LHCN-M2 (cell line): Measurements from ENCODE around the gene SINHCAF. TPM values are rescaled to one million over a fixed set of nuclear protein-coding genes. Genes with fewer than 3 reads are reported as not detected.
"Not testable (repeated sequence)": the region's sequence is repeated elsewhere in the genome, so short reads cannot be mapped to it uniquely, and the experiment has no call there.

ENCODE experiments used
- DNase-seq: peaks from one replicate; pipeline ENCODE4 v3.0.0-alpha.2; 2012; ENCODE audit warnings: low read depth
- total RNA-seq: library from RNA; depleted of rRNA; stranded (reverse); fragments of >200 nt; gene quantifications from 2 replicates; pipeline ENCODE4 v1.2.3, GENCODE V29; 2014

The SINHCAF gene
- total RNA-seq, 1 experiment from 2014 or later: 18.4 TPM

DNA sequence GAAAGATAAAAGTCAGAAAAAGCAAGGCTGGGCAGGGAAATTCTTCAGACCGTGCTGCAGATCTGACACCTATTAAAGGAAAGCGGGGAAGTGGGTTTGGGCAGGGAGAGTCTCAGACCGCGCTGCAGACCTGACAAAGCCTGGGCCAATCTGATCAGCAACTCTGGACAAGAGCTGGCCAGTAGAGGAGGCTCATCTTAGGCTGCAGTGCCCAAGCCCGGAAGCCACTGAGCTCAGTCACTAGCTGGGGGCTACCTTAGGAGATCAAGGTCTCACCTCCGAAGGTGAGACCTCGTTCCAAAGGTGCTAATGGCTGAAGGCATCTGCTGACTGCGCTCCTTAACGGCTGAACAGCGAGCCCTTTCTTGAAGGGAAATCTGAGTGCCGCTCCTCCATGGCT lies 60.2 kb downstream of the SINHCAF start:
- DNase-seq: no peak

DNA sequence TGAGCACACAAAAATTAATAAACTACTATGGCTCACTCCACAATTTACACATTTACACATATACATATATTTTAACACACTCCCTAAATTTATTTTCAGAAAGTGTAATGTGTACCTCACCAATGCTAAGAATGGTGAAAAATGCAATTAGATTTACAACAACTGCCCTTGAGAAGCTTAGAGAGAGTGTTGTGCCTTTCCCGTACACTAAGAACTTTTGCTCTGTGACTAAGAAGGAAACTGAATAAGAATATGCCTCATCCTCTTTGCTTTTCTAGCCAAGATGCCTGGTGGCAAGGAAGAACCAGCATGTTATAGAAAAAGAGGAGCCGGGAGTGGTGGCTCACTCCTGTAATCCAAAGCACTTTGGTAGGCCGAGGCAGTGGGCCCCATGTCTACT lies 62.3 kb downstream of the SINHCAF start:
- no peak for DNase-seq

DNA sequence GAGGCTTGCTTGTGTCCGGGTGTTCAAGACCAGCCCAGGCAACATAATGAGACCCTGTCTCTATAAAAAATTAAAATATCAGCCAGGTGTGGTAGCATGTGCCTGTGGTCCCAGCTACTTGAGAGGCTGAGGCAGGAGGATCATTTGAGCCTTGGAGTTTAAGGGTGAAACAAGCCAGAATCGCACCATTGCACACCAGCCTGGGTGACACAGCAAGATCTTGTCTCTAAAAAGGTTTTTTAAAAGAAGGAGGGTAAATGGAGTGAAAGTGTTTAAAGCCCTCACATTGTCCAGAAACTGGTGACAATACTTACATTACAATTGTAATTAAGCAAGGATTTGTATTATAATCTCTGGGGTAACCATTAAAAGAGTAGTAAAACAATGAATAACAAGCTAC lies 64.2 kb downstream of the SINHCAF start:
- DNase-seq: no peak

DNA sequence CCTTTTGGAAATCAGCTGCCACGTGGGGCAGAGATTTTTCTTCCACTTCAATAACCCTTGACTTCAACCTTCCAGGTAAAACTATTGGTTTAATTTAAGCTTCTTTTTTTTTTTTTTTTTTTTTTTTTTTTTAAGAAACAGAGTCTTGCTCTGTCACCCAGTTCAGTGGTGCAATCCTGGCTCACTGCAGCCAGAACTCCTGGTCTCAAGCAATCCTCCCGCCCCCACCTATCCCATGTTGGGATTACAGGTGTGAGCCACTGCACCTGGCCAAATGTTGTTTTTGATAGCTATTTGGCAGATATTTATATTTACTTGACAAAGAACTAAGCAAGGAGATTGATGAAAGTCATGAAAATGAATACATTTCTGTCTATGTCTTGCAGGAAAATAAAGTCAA lies 65.1 kb downstream of the SINHCAF start:
- no peak for DNase-seq

DNA sequence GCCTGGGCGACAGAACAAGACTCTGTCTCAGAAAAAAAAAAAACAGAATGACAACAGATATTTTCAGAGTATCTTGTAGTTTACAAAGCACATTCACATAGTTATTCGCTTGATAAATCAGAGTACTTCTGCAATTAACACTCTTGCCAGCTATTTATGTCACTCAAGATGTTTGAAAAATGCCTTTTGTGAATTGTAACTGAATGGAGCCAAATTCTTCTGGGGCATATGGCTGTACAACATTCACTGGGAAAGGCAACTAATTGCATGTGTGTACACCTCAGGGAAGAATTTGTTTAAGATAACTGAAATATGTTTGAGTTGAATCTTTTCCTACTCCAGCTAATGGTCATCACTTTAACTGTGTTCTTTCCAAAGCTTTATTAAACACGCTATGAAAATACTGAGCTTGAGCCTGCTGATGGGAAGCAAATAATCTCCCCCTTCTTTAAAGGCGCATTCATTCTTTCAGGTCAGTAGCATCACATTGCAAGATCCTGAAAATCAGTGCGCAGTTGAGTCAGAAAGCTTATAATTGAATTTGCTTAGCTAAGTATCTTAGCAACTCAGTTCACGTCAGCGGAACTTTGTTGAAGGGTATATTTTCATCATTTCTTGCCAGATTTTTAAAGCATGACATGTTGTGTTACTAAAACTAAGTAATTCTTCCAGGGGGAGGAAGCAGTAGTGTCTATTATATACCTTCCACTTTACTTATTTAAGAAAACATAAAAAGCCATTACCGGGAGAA lies 66.6 kb downstream of the SINHCAF start:
- no peak for DNase-seq

DNA sequence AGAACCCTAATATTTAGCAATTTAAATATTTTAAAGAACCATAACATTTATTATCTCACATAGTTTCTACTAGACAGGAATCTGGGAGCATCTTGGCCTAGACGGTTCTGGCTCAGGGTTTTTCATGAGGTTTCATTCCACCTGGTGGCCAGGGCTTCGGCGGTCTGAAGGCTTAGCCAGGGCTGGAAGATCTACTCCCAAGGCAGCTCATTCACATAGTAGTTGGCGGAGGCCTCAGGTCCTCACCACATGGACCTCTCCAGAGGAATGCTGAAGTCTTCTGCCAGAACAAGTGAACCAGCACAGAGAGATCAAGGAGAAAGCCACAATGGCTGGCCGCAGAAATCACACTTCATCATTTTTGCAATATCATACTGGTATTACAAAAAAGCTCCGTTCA lies 68.2 kb downstream of the SINHCAF start:
- no peak for DNase-seq

DNA sequence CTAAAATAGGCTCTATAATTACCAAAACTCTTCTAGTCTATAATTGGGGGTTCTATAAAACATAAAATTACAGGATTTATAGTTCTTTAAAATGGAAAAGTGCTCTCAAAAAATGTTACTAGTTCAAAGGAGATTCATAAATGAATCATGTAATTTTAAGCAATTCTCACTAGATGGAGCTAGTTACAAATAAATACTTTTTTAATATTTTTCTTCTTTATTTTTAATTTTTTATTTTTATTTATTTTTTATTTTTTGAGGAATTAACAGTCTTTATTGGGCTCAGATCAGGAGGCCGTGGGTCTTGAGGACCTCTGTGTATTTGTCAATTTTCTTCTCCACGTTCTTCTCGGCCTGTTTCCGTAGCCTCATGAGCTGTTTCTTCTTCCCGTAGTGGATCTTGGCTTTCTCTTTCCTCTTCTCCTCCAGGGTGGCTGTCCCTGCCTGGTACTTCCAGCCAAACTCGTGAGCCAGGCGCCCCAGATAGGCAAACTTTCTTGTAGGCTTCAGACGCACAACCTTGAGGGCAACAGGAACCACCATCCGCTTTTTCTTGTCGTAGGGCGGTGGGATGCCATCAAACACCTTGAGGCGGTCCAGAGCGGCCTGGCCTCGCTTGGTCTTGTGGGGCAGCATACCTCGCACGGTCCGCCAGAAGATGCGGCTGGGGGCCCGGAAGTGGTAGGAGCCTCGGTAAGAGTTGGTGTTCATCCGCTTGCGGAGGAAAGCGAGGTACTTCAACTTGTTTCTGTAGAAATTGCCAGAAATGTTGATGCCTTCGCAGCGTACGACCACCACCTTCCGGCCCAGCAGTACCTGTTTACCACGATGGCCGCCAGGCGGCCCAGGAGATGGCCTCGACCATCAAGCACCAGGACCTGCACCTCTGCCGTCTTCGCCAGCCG lies 74.0 kb downstream of the SINHCAF start:
- DNase-seq: not testable (repeated sequence)

DNA sequence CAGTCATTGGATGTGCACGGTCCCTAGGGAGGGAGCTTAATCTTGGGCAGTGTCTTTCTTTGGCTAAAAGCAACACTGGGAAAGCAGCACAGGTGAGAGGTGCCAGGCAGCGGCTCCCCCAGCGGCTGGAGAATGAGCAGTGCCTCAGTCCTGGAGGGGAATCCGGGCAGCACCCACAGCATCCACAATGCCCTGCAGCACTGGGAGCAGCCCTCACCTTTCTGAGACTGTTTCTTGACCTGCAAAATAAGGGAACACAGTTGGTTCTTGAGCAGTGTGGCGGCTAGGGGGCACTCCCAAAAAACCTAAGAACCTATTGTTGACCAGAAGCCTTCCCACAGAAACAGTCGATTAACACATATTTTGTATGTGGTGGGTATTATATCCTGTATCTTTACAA lies 75.8 kb downstream of the SINHCAF start:
- DNase-seq: no peak

DNA sequence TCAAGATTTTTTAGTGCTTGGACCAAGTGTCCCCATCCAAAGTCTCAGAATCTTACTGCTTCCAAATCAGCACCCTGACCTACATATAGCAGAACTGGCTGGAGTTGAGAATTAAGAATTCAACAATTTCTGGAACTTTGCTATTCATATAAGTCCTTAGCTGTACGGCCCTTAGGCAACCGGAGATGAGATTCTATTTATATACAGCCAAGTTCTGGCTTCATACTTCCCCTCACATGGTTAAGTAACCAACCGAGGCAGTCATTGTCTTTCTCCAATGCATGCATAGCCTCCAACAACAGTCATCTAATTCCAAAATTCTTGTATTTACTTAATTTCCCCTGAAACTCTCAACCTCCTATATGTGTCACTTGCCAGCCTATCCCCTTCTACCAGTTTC lies 76.6 kb downstream of the SINHCAF start:
- no peak for DNase-seq

DNA sequence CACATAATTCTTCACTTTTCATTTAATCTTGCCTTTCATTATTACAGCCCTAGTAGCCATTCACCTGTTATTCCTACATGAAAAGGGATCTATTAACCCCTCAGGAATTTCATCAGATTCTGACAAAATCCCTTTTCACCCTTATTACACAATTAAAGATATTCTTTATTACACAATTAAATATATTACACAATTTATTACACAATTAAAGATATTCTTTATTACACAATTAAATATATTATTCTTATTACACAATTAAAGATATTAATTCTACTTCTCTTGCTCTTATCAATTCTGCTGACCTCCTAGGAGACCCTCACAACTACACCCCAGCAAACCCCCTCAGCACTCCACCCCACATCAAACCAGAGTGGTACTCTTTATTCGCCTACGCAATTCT lies 77.1 kb downstream of the SINHCAF start:
- DNase-seq: no peak

DNA sequence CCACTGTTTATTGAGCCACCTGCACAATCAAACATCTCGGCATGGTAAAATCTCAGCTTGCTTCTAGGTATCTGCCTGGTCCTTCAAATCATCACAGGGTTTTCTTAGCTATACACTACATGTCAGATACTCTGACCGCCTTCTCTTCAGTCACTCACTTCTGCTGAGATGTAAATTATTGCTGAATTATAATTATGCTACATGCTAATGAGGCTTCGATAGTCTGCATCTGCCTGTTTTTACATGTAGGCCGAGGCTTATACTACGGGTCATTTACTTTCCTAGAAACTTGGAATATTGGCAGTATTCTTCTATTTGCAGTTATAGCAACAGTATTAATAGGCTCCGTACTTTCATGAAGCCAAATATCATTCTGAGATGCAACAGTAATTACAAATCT lies 77.6 kb downstream of the SINHCAF start:
- DNase-seq: no peak

DNA sequence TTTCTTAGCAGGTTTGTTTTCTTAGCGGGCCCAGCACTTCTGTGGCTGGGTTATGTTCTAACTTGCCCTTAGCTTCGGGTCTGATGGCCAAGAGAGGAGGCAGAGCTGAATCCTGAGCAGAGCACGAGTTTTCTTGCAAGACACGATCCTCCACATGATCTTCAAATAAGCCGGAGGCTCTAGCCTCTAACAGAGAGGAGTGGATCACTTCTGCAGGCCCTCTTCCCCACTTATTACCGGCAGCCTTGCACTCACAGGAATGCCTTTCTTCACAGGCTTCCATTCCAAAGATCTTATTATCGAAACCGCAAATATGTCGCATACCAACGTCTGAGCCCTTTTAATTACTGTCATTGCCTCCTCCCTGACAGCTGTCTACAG lies 79.5 kb downstream of the SINHCAF start:
- DNase-seq: peak; percentile 52

DNA sequence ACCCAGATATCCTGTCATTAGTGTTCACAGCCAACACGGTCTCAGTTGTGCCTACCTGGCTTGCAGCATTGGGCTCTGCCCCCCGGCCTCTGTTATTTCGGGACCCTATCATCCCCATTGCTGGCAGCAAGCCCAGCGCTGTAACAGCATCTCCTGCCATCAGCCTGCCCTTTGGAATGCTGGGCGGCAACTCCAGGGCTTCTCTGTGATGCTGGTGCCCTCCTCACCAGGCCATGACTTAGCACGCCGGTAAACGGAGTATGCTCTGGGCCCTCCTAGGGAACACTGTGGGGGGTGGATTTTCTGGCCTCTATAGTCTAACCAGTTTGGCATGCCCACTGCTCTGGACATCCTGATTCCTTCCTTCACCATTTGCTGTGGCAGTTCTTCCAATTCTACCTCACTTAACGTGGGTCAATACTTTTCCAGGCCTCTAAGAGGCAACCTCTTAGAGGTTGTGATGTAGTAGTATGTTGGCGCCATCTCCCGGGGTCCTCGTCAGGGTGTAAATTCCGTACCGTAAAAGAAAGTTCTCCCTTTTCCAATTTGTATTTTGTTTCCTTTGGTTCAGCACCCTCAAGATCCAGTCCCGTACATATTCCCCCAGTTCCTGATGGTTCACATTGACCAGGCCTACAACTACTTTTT lies 80.0 kb downstream of the SINHCAF start:
- DNase-seq: no peak

DNA sequence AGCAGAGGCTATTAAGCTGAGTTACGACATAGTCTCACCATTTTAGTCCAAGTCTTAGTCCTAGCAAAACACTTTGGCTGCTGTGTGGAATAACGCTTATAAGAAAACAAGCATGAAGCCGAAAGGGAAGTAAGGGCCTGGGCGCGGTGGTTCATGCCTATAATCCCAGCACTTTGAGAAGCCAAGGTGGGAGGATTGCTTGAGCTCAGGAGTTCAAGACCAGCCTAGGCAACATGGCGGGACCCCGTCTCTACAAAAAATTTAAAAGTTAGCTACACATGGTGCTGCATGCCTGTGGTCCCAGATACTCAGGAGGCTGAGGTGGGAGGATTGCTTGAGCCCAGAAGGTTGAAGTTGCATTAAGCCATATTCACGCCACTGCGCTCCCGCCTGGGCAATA lies 83.5 kb downstream of the SINHCAF start:
- not testable (repeated sequence) for DNase-seq

DNA sequence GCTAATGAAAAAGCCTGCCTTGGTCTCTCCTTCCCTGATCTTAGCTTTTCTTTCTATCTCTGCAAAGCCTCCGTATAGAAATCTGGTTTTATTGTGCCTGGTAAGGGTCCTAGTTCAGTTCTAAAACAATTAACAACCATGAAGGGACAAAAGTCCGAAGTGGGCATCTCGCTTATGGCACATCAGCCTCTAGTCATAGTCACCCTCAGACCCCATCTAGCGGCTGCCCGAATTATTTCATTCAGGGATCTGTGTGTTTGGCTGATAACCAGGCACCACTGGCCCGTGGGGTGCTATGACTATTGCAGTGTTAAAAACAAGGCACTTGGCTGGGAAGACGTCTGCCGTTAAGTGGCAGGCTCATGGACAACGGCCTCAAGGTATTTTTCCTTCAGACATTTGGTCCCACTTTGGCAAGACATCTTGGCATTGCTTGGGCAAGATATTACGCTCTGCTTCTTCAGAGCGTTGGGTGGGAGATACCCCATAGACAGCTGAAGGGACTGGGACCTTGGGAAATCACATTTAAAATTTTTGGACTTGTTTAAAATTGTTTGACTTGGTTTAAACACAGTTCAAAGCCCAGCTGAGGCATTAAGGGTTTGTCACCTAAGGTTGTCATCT lies 87.1 kb downstream of the SINHCAF start:
- DNase-seq: peak; percentile 62

DNA sequence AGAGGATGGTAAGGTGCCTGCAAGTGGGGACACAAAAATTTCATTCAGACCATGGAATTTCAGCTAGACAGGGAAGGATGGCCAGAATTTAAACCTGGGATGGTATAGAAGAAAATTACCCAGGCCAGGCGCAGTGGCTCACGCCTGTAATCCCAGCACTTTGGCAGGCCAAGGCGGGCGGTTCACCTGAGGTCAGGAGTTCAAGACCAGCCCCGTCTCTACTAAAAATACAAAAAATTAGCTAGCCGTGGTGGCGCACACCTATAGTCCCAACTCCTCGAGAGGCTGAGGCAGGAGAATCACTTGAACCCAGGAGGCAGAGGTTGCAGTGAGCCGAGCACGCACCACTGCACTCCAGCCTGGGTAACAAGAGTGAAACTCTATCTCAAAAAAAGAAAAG lies 87.6 kb downstream of the SINHCAF start:
- DNase-seq: not testable (repeated sequence)

DNA sequence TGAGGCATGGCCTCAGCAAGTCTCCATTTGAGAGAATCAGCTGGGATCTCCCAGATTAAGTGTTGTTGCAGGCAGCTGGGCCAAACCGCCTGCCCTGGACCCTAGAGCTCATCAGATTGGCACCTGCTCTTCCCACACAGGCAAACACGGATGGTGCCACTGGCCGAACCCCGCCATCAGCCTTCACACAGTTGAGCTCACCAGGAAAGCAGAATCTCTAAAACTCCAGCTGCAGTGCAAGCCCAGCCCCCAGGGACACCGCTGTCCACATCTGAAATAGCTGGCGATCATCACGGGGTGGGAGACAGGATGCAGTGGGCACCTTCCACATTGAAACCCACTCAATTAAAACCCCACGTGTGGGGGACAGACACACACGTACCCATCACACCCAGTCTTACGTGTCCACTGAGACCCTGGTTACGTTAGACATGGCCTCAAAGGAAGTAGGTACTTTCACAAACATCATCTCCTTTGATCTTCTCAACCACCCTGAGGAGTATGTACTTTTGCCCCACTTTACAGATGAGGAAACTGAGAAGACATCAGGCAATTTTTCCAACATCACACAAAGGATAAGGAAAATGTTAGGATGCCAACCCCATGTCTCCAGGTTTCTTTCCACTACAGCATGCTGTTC lies 88.8 kb downstream of the SINHCAF start:
- DNase-seq: no peak

DNA sequence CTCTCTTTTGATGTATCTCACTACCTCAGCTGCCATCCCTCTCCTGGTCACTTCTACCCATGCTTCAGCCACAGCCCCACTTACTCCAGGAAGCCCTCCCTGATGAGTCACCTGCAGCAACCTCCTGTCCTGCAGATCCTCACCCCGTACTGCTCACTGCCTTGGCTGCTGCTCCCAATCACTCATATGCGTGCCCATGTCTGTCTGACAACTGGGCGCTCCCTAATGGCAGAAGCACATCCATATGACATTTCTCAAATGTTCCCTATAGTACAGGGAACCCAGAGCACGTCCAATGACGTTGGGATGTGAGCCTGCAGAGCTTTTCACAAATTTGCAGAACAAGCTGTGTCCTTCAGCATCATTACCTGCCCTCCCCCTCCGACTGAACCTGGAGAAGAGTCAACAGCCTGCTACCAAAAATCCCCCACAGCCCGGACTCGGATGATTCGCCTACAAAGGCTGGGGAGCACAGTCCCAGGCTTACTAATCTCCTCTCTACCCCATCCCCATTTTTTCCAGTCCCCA lies 90.0 kb downstream of the SINHCAF start:
- no peak for DNase-seq

DNA sequence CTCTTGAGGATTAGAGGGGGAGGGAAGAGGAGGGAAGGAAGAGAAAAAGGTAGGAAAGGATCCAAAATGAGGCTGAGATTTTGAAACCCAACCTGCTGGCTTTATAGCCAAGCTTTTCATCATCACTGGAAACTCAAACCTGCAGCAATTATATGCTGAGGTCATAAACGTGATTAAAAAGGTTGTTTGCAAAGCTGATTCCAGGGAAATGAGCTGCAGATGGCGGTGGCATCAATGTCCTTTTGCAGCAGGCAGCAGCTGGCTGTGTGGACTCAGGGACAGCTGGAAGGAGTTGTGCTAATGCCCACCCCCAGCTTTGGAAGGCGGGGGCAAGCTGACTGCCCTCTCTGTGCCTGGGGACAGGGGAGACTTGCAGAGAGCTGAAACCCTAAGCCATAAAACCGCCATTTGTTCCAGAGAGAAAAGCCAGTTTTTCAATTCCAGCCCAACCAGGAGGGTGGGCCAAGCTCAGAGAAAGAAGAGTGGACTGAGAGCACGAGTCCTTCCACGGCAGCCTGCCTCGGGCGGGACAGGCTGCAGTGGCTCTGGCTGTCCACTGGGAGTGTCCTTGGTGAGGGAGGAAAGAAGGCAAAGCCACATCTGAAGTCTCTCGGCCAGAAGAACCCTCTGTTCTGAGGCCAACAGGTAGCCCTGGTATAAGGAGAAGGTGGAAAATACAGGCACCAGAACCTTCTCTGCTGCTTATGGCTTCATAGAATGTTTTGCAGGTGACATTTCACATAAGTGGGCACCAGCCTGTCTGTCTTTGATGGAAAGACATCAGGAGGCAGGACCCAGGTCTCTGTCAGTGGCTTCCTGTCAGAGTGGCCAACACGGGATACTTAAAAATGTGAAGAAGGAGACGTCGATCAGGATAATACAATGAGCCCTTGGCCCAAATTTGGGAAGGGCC lies 90.7 kb downstream of the SINHCAF start:
- peak; percentile 32 for DNase-seq
